Gastrocnemius medialis (tissue), 4 donors: Measurements from ENCODE around the gene XPNPEP3. TPM values are rescaled to one million over a fixed set of nuclear protein-coding genes. Genes with fewer than 3 reads are reported as not detected.
"Not testable (repeated sequence)": the region's sequence is repeated elsewhere in the genome, so short reads cannot be mapped to it uniquely, and the experiment has no call there.

Experiments
- ATAC-seq, 2 donors: fragments of 150-250 bp; one replicate each; pipeline ENCODE4 v1.9.1; 2016
- DNase-seq, 2 donors: peaks; one replicate each; pipeline ENCODE4 v3.0.0-alpha.2; 2019
- H3K27ac ChIP-seq, 4 donors: fragments of 200-600 bp; sonication (generic); 1 replicate in 1 of 4; 2 replicates in 3 of 4; pipeline ENCODE4 v1.5.1; 2016 to 2018; ENCODE audit warnings: mild to moderate bottlenecking in 2 of 4, moderate library complexity in 1 of 4
- H3K27me3 ChIP-seq, 3 donors: fragments of 200-600 bp; sonication (generic) in 2 of 3; 1 replicate in 1 of 3; 2 replicates in 2 of 3; pipeline versions ENCODE4 v1.5.1 to v1.6.0; 2016 to 2019; ENCODE audit warnings: mild to moderate bottlenecking in 1 of 3, moderate library complexity in 1 of 3
- H3K36me3 ChIP-seq, 2 donors: fragments of 200-600 bp; sonication (generic) in 1 of 2; one replicate each; pipeline ENCODE4 v1.5.1; 2017 to 2018
- H3K4me1 ChIP-seq, 2 donors: fragments of 200-600 bp; sonication (generic) in 1 of 2; one replicate each; pipeline ENCODE4 v1.5.1; 2016 to 2017; ENCODE audit warnings: mild to moderate bottlenecking in 2 of 2
- H3K4me3 ChIP-seq, 4 donors: fragments of 200-600 bp; sonication (generic) in 3 of 4; 1 replicate in 1 of 4; 2 replicates in 3 of 4; pipeline ENCODE4 v1.5.1; 2016 to 2019; ENCODE audit warnings: mild to moderate bottlenecking in 2 of 4
- H3K9me3 ChIP-seq, 3 donors: fragments of 200-600 bp; sonication (generic) in 2 of 3; 1 replicate in 1 of 3; 2 replicates in 2 of 3; pipeline ENCODE4 v1.5.1; 2016 to 2019
- POLR2A ChIP-seq, 2 donors: fragments of 450-650 bp; IDR thresholded peaks; one replicate each; pipeline ENCODE4 v1.6.1; 2017; ENCODE audit warnings: antibody characterized with exemption in 2 of 2, mild to moderate bottlenecking in 2 of 2, moderate library complexity in 2 of 2
- in situ Hi-C, 4 donors: fragments of 200-750 bp; cut with MboI; loops; one replicate each; pipeline versions ENCODE4 v1.15.0 to v1.8.0; 2017; ENCODE audit warnings: low sequenced_read_pairs in 4 of 4
- intact Hi-C: fragments of 100-400 bp; cut with DNase I; formaldehyde crosslinking; loops from one replicate; pipeline ENCODE4 v1.15.1; 2023; ENCODE audit warnings: low total_unique reads
- total RNA-seq, 4 donors: library from RNA; depleted of rRNA; stranded (reverse); fragments of >200 nt; gene quantifications; one replicate each; pipeline versions ENCODE4 v1.1.0 to v1.2.3, GENCODE V29; 2016
- TF ChIP-seq, protein P1 (sequence below), 5 experiments: fragments of 450-650 bp in 3 of 5; fragments of 200-600 bp in 2 of 5; sonication (generic) in 2 of 5; IDR thresholded peaks in 4 of 5; conservative IDR thresholded peaks in 1 of 5; 1 replicate in 4 of 5; 2 replicates in 1 of 5; pipeline ENCODE4 v1.5.1; 2016 to 2019; ENCODE audit warnings: antibody characterized with exemption in 5 of 5, mild to moderate bottlenecking in 3 of 5, moderate library complexity in 3 of 5

XPNPEP3 gene
- total RNA-seq, 4 donors from 2014 or later: 3.6 to 12.4 (median 7.4) TPM

GRCh38 chr22:40844951-40845350, 12.0 kb upstream of the XPNPEP3 start:
- Histone ChIP-seq H3K9me3 (no peaks in the 10 kb centered on the region), H3K4me3 (no peak overlapping the region), H3K27me3 (no peaks in the 10 kb centered on the region), H3K36me3 (peaks cover 0 to 81% of the 10 kb centered on the region in 2 donors), H3K27ac (peak overlapping the region; percentile 3 to 51 (median 44)), H3K4me1 (peaks cover 13 to 23% of the 10 kb centered on the region in 2 donors)
- intact Hi-C loops (no loop called here), in situ Hi-C loops (no loop called here)
- ATAC-seq: peak; percentile 64 to 68
- TF ChIP-seq POLR2A (IDR thresholded peaks at IDR 0.05): no peak
- TF ChIP-seq, protein P1, sequence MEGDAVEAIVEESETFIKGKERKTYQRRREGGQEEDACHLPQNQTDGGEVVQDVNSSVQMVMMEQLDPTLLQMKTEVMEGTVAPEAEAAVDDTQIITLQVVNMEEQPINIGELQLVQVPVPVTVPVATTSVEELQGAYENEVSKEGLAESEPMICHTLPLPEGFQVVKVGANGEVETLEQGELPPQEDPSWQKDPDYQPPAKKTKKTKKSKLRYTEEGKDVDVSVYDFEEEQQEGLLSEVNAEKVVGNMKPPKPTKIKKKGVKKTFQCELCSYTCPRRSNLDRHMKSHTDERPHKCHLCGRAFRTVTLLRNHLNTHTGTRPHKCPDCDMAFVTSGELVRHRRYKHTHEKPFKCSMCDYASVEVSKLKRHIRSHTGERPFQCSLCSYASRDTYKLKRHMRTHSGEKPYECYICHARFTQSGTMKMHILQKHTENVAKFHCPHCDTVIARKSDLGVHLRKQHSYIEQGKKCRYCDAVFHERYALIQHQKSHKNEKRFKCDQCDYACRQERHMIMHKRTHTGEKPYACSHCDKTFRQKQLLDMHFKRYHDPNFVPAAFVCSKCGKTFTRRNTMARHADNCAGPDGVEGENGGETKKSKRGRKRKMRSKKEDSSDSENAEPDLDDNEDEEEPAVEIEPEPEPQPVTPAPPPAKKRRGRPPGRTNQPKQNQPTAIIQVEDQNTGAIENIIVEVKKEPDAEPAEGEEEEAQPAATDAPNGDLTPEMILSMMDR (IDR thresholded peaks at IDR 0.05 in 4 of 5, conservative IDR thresholded peaks at IDR 0.05 in 1 of 5): no peak
- no peak for DNase-seq

- intact Hi-C loops, H3K4me3 ChIP-seq, H3K27me3 ChIP-seq, H3K9me3 ChIP-seq, DNase-seq, ATAC-seq, in situ Hi-C loops: not testable (repeated sequence)
- Histone ChIP-seq H3K27ac (peak overlapping the region in 1 of 4 donors; percentile 51), H3K4me1 (peaks cover 13 to 30% of the 10 kb centered on the region in 2 donors), H3K36me3 (peaks cover 0 to 81% of the 10 kb centered on the region in 2 donors)
These were observed 11.1 kb upstream of the XPNPEP3 start for GRCh38 chr22:40845816-40846215.

GRCh38 chr22:40853333-40853732, 3.6 kb upstream of the XPNPEP3 start:
- DNase-seq (no peak), ATAC-seq (no peak)
- Histone ChIP-seq H3K4me1 (peaks cover 52 to 64% of the 10 kb centered on the region in 2 donors), H3K9me3 (no peaks in the 10 kb centered on the region), H3K4me3 (peak overlapping the region in 1 of 4 donors; percentile 85), H3K27me3 (no peaks in the 10 kb centered on the region), H3K27ac (peak overlapping the region; percentile 36 to 99 (median 98)), H3K36me3 (peaks cover 0 to 20% of the 10 kb centered on the region in 2 donors)
- intact Hi-C loops (loop anchor here (10.0 kb wide), 3 partner anchors 199 to 1349 kb away; partner anchors contain the start of genes MIEF1 and POLR3H), in situ Hi-C loops (no loop called here)
- TF ChIP-seq, protein P1 (IDR thresholded peaks at IDR 0.05 in 4 of 5, conservative IDR thresholded peaks at IDR 0.05 in 1 of 5): no peak
- no peak for TF ChIP-seq POLR2A (IDR thresholded peaks at IDR 0.05)

GRCh38 chr22:40853961-40854360, 3.0 kb upstream of the XPNPEP3 start:
- DNase-seq (no peak), ATAC-seq (no peak)
- Histone ChIP-seq H3K4me1 (peaks cover 52 to 71% of the 10 kb centered on the region in 2 donors), H3K4me3 (peak overlapping the region in 3 of 4 donors; percentile 8 to 85 (median 10)), H3K36me3 (peaks cover 0 to 14% of the 10 kb centered on the region in 2 donors), H3K27me3 (no peaks in the 10 kb centered on the region), H3K27ac (peak overlapping the region; percentile 36 to 99 (median 98)), H3K9me3 (no peaks in the 10 kb centered on the region)
- no peak for TF ChIP-seq POLR2A (IDR thresholded peaks at IDR 0.05)
- TF ChIP-seq, protein P1 (IDR thresholded peaks at IDR 0.05 in 4 of 5, conservative IDR thresholded peaks at IDR 0.05 in 1 of 5): no peak
- intact Hi-C loops (loop anchor here (10.0 kb wide), 3 partner anchors 199 to 1349 kb away; partner anchors contain the start of genes MIEF1 and POLR3H), in situ Hi-C loops (no loop called here)

DNA sequence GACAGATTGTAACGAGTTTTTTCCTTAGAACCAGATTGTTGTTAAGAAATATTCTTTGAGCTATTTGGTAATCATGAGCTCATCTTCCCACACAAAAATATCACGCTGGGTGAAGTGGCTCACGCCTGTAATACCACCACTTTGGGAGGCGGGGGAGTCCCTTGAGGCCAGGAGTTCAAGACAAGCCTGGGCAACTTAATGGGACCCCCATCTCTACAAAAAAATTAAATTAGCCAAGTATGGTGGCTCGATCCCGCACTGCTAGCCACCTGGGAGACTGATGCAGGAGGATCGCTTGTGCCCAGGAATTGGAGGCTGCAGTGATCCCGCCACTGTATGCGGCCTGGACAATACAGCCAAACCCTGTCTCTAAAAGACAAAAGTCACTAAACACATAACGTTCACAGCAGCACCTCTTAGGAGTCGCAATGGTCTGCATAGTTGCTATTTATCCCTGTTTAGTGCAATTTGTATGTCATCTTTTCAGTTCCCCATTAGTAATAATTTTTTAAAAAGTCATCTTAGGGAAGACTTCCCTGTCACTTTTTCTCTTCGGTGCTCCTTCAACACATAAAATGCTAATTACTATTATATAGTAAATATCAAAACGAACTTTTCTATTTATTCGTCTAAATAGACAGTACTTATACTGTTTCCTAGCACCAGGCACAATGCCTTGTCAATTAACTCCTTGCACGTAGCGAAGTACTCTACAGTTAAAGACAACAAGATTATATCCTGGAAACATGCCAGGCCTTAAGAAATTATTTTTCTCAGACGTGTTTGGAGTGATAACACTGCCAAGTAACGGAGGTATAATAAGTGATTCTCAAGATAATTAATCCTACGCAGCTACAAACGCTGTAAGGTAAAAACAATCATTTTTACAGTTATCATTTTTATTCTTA, 1.6 kb upstream of the XPNPEP3 start:
- ATAC-seq (no peak), DNase-seq (peak in 1 of 2 donors; percentile 18)
- intact Hi-C loops (loop anchor here (5.0 to 10.0 kb wide), 5 partner anchors 201 to 1351 kb away; partner anchors contain the start of genes EP300, MIEF1 and POLR3H), in situ Hi-C loops (no loop called here)
- H3K27ac ChIP-seq: peak overlapping the region; percentile 96 to 99 (median 98)
- H3K4me3 ChIP-seq: peak overlapping the region; percentile 79 to 98 (median 90)
- H3K27me3 ChIP-seq: no peaks in the 10 kb centered on the region
- peaks cover 0 to 5% of the 10 kb centered on the region in 2 donors for H3K36me3 ChIP-seq
- no peaks in the 10 kb centered on the region for H3K9me3 ChIP-seq
- TF ChIP-seq, protein P1 (IDR thresholded peaks at IDR 0.05 in 4 of 5, conservative IDR thresholded peaks at IDR 0.05 in 1 of 5): no peak
- TF ChIP-seq POLR2A (IDR thresholded peaks at IDR 0.05): no peak
- H3K4me1 ChIP-seq: peaks cover 52 to 67% of the 10 kb centered on the region in 2 donors
